Stimulated activated CD4-positive, alpha-beta T cell treated with anti-CD3 and anti-CD28 coated beads, Interleukin-4, amount 100 ng/mL, for 4 hours (primary cell): ENCODE data around the gene SECISBP2L.
A peak's percentile ranks its signal among the peaks of the same experiment; 100 is the strongest.
"Not testable (repeated sequence)": the region's sequence is repeated elsewhere in the genome, so short reads cannot be mapped to it uniquely, and the experiment has no call there.

Experiments used
- DNase-seq, 2 experiments: peaks; one replicate each; pipeline ENCODE4 v3.0.0-alpha.2; 2020

SECISBP2L gene

GRCh38 chr15:48989170-48989569 is 57.1 kb downstream of the SECISBP2L start:
- no peak for DNase-seq

- DNase-seq = no peak
Measured at GRCh38 chr15:48987142-48987541, 59.1 kb downstream of the SECISBP2L start.

- DNase-seq = no peak
Measured at GRCh38 chr15:48986240-48986639, 60.0 kb downstream of the SECISBP2L start.

- DNase-seq = no peak
Measured at GRCh38 chr15:48985516-48985915, 60.7 kb downstream of the SECISBP2L start.

- no peak for DNase-seq
Measured at GRCh38 chr15:48984811-48985352, 61.4 kb downstream of the SECISBP2L start.

GRCh38 chr15:48984021-48984710 is 62.1 kb downstream of the SECISBP2L start:
- DNase-seq = no peak

GRCh38 chr15:48983300-48983699 is 62.9 kb downstream of the SECISBP2L start:
- DNase-seq = no peak

- DNase-seq = no peak
Measured at GRCh38 chr15:48981941-48982340, 64.3 kb downstream of the SECISBP2L start.

GRCh38 chr15:48978638-48979037 is 67.6 kb downstream of the SECISBP2L start:
- no peak for DNase-seq

- no peak for DNase-seq
Measured at GRCh38 chr15:48976444-48977088, 69.7 kb downstream of the SECISBP2L start.

- DNase-seq = peak; percentile 56 to 73
Measured at GRCh38 chr15:48975472-48976419, 70.5 kb downstream of the SECISBP2L start.

- DNase-seq = no peak
Measured at GRCh38 chr15:48974882-48975281, 71.4 kb downstream of the SECISBP2L start.

GRCh38 chr15:48972750-48973503 is 73.3 kb downstream of the SECISBP2L start:
- DNase-seq = no peak

GRCh38 chr15:48970926-48971325 is 75.3 kb downstream of the SECISBP2L start:
- not testable (repeated sequence) for DNase-seq

- DNase-seq = no peak
Measured at GRCh38 chr15:48968066-48968465, 78.2 kb downstream of the SECISBP2L start.

GRCh38 chr15:48967336-48967735 is 78.9 kb downstream of the SECISBP2L start:
- no peak for DNase-seq

GRCh38 chr15:48966595-48967301 is 79.5 kb downstream of the SECISBP2L start:
- no peak for DNase-seq

- DNase-seq = no peak
Measured at GRCh38 chr15:48965972-48966371, 80.3 kb downstream of the SECISBP2L start.

GRCh38 chr15:48964898-48965297 is 81.3 kb downstream of the SECISBP2L start:
- no peak for DNase-seq

GRCh38 chr15:48963524-48964113 is 82.6 kb downstream of the SECISBP2L start, which contains the start of gene SHC4:
Gene SHC4, minus strand, starts transcription at chr15:48963919. Its CDS starts 904 bp downstream, at chr15:48963015.
- DNase-seq = no peak
